Measurements from ENCODE around the gene EMP3. TPM values are rescaled to one million over a fixed set of nuclear protein-coding genes. Genes with fewer than 3 reads are reported as not detected.

The EMP3 gene
- total and polyA plus RNA-seq, 2 of the 4 experiments (the other 2 are of a cell fraction): 147 to 632 TPM

- Histone ChIP-seq H3K23ac (ENCODE audit: low read depth, low read length) (no peak overlapping the region), H3K79me1 (ENCODE audit: low read depth in 1 of 2, low read length in 2 of 2) (peaks cover 0 to 9% of the 10 kb centered on the region in 2 experiments; a peak in 1 of 4 replicates), H3K18ac (ENCODE audit: low read depth, low read length) (no peak overlapping the region), H4K20me1 (ENCODE audit: insufficient read depth, low read length) (no peaks in the 10 kb centered on the region), H3K4me3 (ENCODE audit: insufficient read depth, low read depth, low read length) (no peak overlapping the region), H3K9me1 (ENCODE audit: insufficient read depth, low read length) (no peaks in the 10 kb centered on the region), H2BK20ac (ENCODE audit: low read depth, low read length) (no peak overlapping the region), H3K27ac (ENCODE audit: insufficient read depth, low read length) (no peak overlapping the region), H3K4me1 (ENCODE audit: control insufficient read depth, insufficient read depth, low read length) (no peaks in the 10 kb centered on the region), H2BK120ac (ENCODE audit: low read depth, low read length) (no peak overlapping the region), H3K9me3 (ENCODE audit: control insufficient read depth, insufficient read depth, low read length) (no peaks in the 10 kb centered on the region), H2AK9ac (replicated peaks; ENCODE audit: low read depth, low read length, poor library complexity) (no peak overlapping the region), H2AK5ac (ENCODE audit: low read depth, low read length) (no peak overlapping the region), H4K8ac (ENCODE audit: low read depth in 2 of 2, low read length in 2 of 2) (no peak overlapping the region), H3K9ac (ENCODE audit: low read depth, low read length) (no peak overlapping the region), H3K56ac (ENCODE audit: extremely low read depth, insufficient read depth, low read length) (no peak overlapping the region), H4K5ac (ENCODE audit: low read depth, low read length) (no peak overlapping the region), H3K27me3 (ENCODE audit: control insufficient read depth, insufficient read depth, low read length) (peaks cover 2% of the 10 kb centered on the region; the same call in 1 of the 2 replicates), H4K91ac (ENCODE audit: insufficient read depth, low read depth, low read length) (no peak overlapping the region), H2BK15ac (ENCODE audit: low read depth, low read length) (no peak overlapping the region), H3K4ac (ENCODE audit: low read depth, low read length) (no peak overlapping the region), H2BK5ac (ENCODE audit: low read depth, low read length, poor library complexity, severe bottlenecking) (no peak overlapping the region), H3K36me3 (ENCODE audit: control insufficient read depth, insufficient read depth, low read length) (peaks cover 27% of the 10 kb centered on the region), H2AFZ (replicated peaks; ENCODE audit: low read length, poor library complexity) (no peak overlapping the region), H3K14ac (replicated peaks; ENCODE audit: low read depth, low read length) (no peak overlapping the region), H3K4me2 (ENCODE audit: low read depth, low read length) (no peak overlapping the region)
- BruUV-seq (replicated peaks): no TSS peak
- WGBS, 2 experiments (ENCODE audit: extremely low coverage in 2 of 2, insufficient read length in 1 of 2): 80% methylated on average over 1 of the region's 5 CpGs; no CpG with 5 or more reads in 1 of the 2 experiments
- intact Hi-C loops (cut with micrococcal nuclease) (no loop called here), in situ Hi-C loops (cut with MboI; ENCODE audit: low sequenced_read_pairs) (no loop called here), dilution Hi-C loops (cut with HindIII; ENCODE audit: low sequenced_read_pairs, unreplicated experiment) (no loop called here)
- TF ChIP-seq CEBPB (IDR thresholded peaks at IDR 0.05; ENCODE audit: low read depth, low read length) (no peak), RFX5 (IDR thresholded peaks at IDR 0.05; ENCODE audit: low read depth, low read length) (no peak), NFE2L2 (IDR thresholded peaks at IDR 0.05; ENCODE audit: low read depth, low read length) (no peak), MAFK (IDR thresholded peaks at IDR 0.05; ENCODE audit: low read depth, low read length) (no peak), CTCF (conservative IDR thresholded peaks at IDR 0.05; ENCODE audit: low read depth, low read length) (no peak), BHLHE40 (IDR thresholded peaks at IDR 0.05; ENCODE audit: low read depth, low read length) (no peak), ELK1 (IDR thresholded peaks at IDR 0.05; ENCODE audit: borderline replicate concordance, low read depth, low read length) (no peak)
- no peak for DNase-seq
- POLR2A ChIA-PET (ENCODE audit: unreplicated experiment): no interaction called here
- ATAC-seq (ENCODE audit: low read depth): no peak
- CTCF ChIA-PET: no interaction called here
These were observed 53.7 kb downstream of the EMP3 start for GRCh38 chr19:48379058-48379457.

Other genes starting within 250 kb of the EMP3 start
- 4.3 and 5.0 TPM in 2 replicates for gene PLA2G4C, start 214.7 kb upstream of the EMP3 start, total RNA-seq (2012; rRNA removed)
- 5.7 and 6.5 TPM in 2 replicates for gene PLA2G4C, start 214.7 kb upstream of the EMP3 start, polyA plus RNA-seq (2012; rRNA removed)
- 24.9 and 30.8 TPM in 2 replicates for gene LIG1, start 155.2 kb upstream of the EMP3 start, total RNA-seq (2012; rRNA removed)
- gene LIG1, start 155.2 kb upstream of the EMP3 start, polyA plus RNA-seq (2012; rRNA removed): 33.5 and 34.0 TPM in 2 replicates
- 0.54 and 0.56 TPM in 2 replicates for gene ZSWIM9, start 154.9 kb upstream of the EMP3 start, total RNA-seq (2012; rRNA removed)
- gene ZSWIM9, start 154.9 kb upstream of the EMP3 start, polyA plus RNA-seq (2012; rRNA removed): 2.2 and 3.4 TPM in 2 replicates
- gene CARD8, start 69.6 kb upstream of the EMP3 start, total RNA-seq (2012; rRNA removed): 11.3 and 12.5 TPM in 2 replicates
- 11.8 and 15.5 TPM in 2 replicates for gene CARD8, start 69.6 kb upstream of the EMP3 start, polyA plus RNA-seq (2012; rRNA removed)
- gene ZNF114, start 55.5 kb upstream of the EMP3 start, total RNA-seq (2012; rRNA removed): 0.56 and 1.6 TPM in 2 replicates
- gene ZNF114, start 55.5 kb upstream of the EMP3 start, polyA plus RNA-seq (2012; rRNA removed): 0.20 and 0.24 TPM in 2 replicates
- gene TMEM143, start 38.4 kb downstream of the EMP3 start, total RNA-seq (2012; rRNA removed): 1.1 and 1.3 TPM in 2 replicates
- 7.6 and 8.6 TPM in 2 replicates for gene TMEM143, start 38.4 kb downstream of the EMP3 start, polyA plus RNA-seq (2012; rRNA removed)
- not detected in 2 replicates for gene SYNGR4, start 38.8 kb downstream of the EMP3 start, total RNA-seq (2012; rRNA removed)
- gene SYNGR4, start 38.8 kb downstream of the EMP3 start, polyA plus RNA-seq (2012; rRNA removed): not detected in 2 replicates
- 57.8 and 58.8 TPM in 2 replicates for gene KDELR1, start 66.0 kb downstream of the EMP3 start, total RNA-seq (2012; rRNA removed)
- gene KDELR1, start 66.0 kb downstream of the EMP3 start, polyA plus RNA-seq (2012; rRNA removed): 171 and 180 TPM in 2 replicates
- gene GRIN2D, start 68.1 kb downstream of the EMP3 start, total RNA-seq (2012; rRNA removed): under 0.01 TPM in 2 replicates
- 0.23 and 0.24 TPM in 2 replicates for gene GRIN2D, start 68.1 kb downstream of the EMP3 start, polyA plus RNA-seq (2012; rRNA removed)
- gene GRWD1, start 120.4 kb downstream of the EMP3 start, total RNA-seq (2012; rRNA removed): 22.0 and 32.5 TPM in 2 replicates
- gene GRWD1, start 120.4 kb downstream of the EMP3 start, polyA plus RNA-seq (2012; rRNA removed): 22.5 and 25.2 TPM in 2 replicates
- gene KCNJ14, start 130.0 kb downstream of the EMP3 start, total RNA-seq (2012; rRNA removed): under 0.01 and 0.18 TPM in 2 replicates
- 0.34 and 0.39 TPM in 2 replicates for gene KCNJ14, start 130.0 kb downstream of the EMP3 start, polyA plus RNA-seq (2012; rRNA removed)
- gene CYTH2, start 143.8 kb downstream of the EMP3 start, total RNA-seq (2012; rRNA removed): 35.8 and 38.3 TPM in 2 replicates
- 56.1 and 62.0 TPM in 2 replicates for gene CYTH2, start 143.8 kb downstream of the EMP3 start, polyA plus RNA-seq (2012; rRNA removed)
- gene LMTK3, start 186.3 kb downstream of the EMP3 start, total RNA-seq (2012; rRNA removed): 0.18 TPM in 1 of 2 replicates, not detected in the other
- gene LMTK3, start 186.3 kb downstream of the EMP3 start, polyA plus RNA-seq (2012; rRNA removed): 0.60 and 0.87 TPM in 2 replicates
- gene SULT2B1, start 226.6 kb downstream of the EMP3 start, total RNA-seq (2012; rRNA removed): not detected in 2 replicates
- gene SULT2B1, start 226.6 kb downstream of the EMP3 start, polyA plus RNA-seq (2012; rRNA removed): 0.09 TPM in 1 of 2 replicates, not detected in the other

Measured in IMR-90 (cell line).